Measurements from ENCODE around the gene INTS4.

Gene INTS4

GRCh38 chr11:77842441-77843121 lies 151.9 kb downstream of the INTS4 start:
- TF ChIP-seq POLR2A (IDR thresholded peaks at IDR 0.05; ENCODE audit: extremely low read depth, insufficient read length), result no peak
- TF ChIP-seq MYC (IDR thresholded peaks at IDR 0.05; ENCODE audit: low read depth, low read length), result no peak
- TF ChIP-seq, protein P1, sequence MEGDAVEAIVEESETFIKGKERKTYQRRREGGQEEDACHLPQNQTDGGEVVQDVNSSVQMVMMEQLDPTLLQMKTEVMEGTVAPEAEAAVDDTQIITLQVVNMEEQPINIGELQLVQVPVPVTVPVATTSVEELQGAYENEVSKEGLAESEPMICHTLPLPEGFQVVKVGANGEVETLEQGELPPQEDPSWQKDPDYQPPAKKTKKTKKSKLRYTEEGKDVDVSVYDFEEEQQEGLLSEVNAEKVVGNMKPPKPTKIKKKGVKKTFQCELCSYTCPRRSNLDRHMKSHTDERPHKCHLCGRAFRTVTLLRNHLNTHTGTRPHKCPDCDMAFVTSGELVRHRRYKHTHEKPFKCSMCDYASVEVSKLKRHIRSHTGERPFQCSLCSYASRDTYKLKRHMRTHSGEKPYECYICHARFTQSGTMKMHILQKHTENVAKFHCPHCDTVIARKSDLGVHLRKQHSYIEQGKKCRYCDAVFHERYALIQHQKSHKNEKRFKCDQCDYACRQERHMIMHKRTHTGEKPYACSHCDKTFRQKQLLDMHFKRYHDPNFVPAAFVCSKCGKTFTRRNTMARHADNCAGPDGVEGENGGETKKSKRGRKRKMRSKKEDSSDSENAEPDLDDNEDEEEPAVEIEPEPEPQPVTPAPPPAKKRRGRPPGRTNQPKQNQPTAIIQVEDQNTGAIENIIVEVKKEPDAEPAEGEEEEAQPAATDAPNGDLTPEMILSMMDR (IDR thresholded peaks at IDR 0.05; ENCODE audit: low read depth, low read length), result no peak
- TF ChIP-seq, protein P2, sequence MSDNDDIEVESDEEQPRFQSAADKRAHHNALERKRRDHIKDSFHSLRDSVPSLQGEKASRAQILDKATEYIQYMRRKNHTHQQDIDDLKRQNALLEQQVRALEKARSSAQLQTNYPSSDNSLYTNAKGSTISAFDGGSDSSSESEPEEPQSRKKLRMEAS (IDR thresholded peaks at IDR 0.05; ENCODE audit: low read depth, low read length), result no peak
- no peak for DNase-seq (ENCODE audit: low read depth)
- no peak overlapping the region for H3K4me3 ChIP-seq (ENCODE audit: low read depth, low read length)

- no peak for DNase-seq (ENCODE audit: low read depth)
- no peak overlapping the region for H3K4me3 ChIP-seq (ENCODE audit: low read depth, low read length)
- TF ChIP-seq, protein P1 (IDR thresholded peaks at IDR 0.05; ENCODE audit: low read depth, low read length), result no peak
- TF ChIP-seq MYC (IDR thresholded peaks at IDR 0.05; ENCODE audit: low read depth, low read length) (no peak), POLR2A (IDR thresholded peaks at IDR 0.05; ENCODE audit: extremely low read depth, insufficient read length) (no peak)
- TF ChIP-seq, protein P2 (IDR thresholded peaks at IDR 0.05; ENCODE audit: low read depth, low read length), result no peak
These were observed 161.2 kb downstream of the INTS4 start for GRCh38 chr11:77833302-77833701.

DNA sequence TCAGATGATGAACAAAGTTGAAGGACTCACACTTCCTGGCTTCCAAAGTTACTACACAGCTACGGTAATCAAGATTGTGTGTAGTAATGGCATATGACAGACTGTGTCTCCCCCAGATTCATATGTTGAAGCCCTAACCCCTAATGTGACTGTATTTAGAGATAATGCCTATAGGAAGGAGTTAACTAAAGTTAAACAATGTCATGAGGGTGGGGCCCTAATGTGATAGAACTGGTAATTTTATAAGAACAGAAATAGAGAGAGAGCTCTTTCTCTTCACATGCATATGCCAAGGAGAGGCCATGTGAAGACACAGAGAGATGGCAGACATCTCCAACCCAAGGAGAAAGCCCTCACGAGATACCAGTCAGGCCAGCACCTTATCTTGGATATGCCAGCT lies 165.5 kb downstream of the INTS4 start:
- DNase-seq (ENCODE audit: low read depth), result no peak
- no peak overlapping the region for H3K4me3 ChIP-seq (ENCODE audit: low read depth, low read length)
- TF ChIP-seq, protein P1 (IDR thresholded peaks at IDR 0.05; ENCODE audit: low read depth, low read length), result no peak
- no peak for TF ChIP-seq MYC (IDR thresholded peaks at IDR 0.05; ENCODE audit: low read depth, low read length)
- no peak for TF ChIP-seq POLR2A (IDR thresholded peaks at IDR 0.05; ENCODE audit: extremely low read depth, insufficient read length)
